GM18867 (cell line): ENCODE results near the gene TARS3.
A peak's percentile ranks its signal among the peaks of the same experiment; 100 is the strongest.
"Not testable (repeated sequence)": the region's sequence is repeated elsewhere in the genome, so short reads cannot be mapped to it uniquely, and the experiment has no call there.

Source experiments
- ATAC-seq: cut with Tn5 transposase; IDR thresholded peaks from one replicate; pipeline ENCODE4 v1.9.1; 2021; ENCODE audit warnings: mild to moderate bottlenecking, moderate library complexity; ENCODE audit not compliant: unreplicated experiment

The TARS3 gene

GRCh38 chr15:101657171-101657570 lies 67.1 kb downstream of the TARS3 start:
- ATAC-seq = no peak

GRCh38 chr15:101654624-101655337 lies 69.5 kb downstream of the TARS3 start:
- ATAC-seq = not testable (repeated sequence)

GRCh38 chr15:101654171-101654570 lies 70.1 kb downstream of the TARS3 start:
- ATAC-seq = no peak

- no peak for ATAC-seq
These were observed 71.4 kb downstream of the TARS3 start for GRCh38 chr15:101652786-101653430.

- peak; percentile 88 for ATAC-seq
These were observed 72.0 kb downstream of the TARS3 start, which contains the start of gene TM2D3 for GRCh38 chr15:101652098-101652785. TM2D3 (minus strand) TSS chr15:101652381; CDS start chr15:101652361, 20 bp downstream.

- peak; percentile 48 for ATAC-seq
These were observed 72.6 kb downstream of the TARS3 start for GRCh38 chr15:101651554-101652097.

GRCh38 chr15:101650145-101650544 lies 74.1 kb downstream of the TARS3 start:
- ATAC-seq = no peak

GRCh38 chr15:101648356-101648755 lies 75.9 kb downstream of the TARS3 start:
- no peak for ATAC-seq

- no peak for ATAC-seq
These were observed 77.0 kb downstream of the TARS3 start for GRCh38 chr15:101647251-101647650.

- no peak for ATAC-seq
These were observed 77.6 kb downstream of the TARS3 start for GRCh38 chr15:101646672-101647071.

- ATAC-seq = no peak
These were observed 81.9 kb downstream of the TARS3 start for GRCh38 chr15:101642361-101642760.

- no peak for ATAC-seq
These were observed 82.4 kb downstream of the TARS3 start for GRCh38 chr15:101641894-101642293.

GRCh38 chr15:101641129-101641764 lies 83.0 kb downstream of the TARS3 start:
- ATAC-seq = peak; percentile 70

GRCh38 chr15:101639667-101640066 lies 84.6 kb downstream of the TARS3 start:
- no peak for ATAC-seq

- no peak for ATAC-seq
These were observed 86.4 kb downstream of the TARS3 start for GRCh38 chr15:101637919-101638318.

- ATAC-seq = no peak
These were observed 86.8 kb downstream of the TARS3 start for GRCh38 chr15:101637516-101637915.

- ATAC-seq = no peak
These were observed 87.2 kb downstream of the TARS3 start for GRCh38 chr15:101637038-101637437.

GRCh38 chr15:101635944-101636727 lies 88.1 kb downstream of the TARS3 start:
- no peak for ATAC-seq

GRCh38 chr15:101633356-101633755 lies 90.9 kb downstream of the TARS3 start:
- ATAC-seq = no peak

- not testable (repeated sequence) for ATAC-seq
These were observed 97.5 kb downstream of the TARS3 start for GRCh38 chr15:101626729-101627128.
